OCI-M2 (cell line): ENCODE data around the gene ITGA2.

ENCODE experiments used
- DNase-seq: peaks from one replicate; lab custom pipeline; 2025; ENCODE audit not compliant: unreplicated experiment; lab: John Stamatoyannopoulos, UW

ITGA2 gene

DNA sequence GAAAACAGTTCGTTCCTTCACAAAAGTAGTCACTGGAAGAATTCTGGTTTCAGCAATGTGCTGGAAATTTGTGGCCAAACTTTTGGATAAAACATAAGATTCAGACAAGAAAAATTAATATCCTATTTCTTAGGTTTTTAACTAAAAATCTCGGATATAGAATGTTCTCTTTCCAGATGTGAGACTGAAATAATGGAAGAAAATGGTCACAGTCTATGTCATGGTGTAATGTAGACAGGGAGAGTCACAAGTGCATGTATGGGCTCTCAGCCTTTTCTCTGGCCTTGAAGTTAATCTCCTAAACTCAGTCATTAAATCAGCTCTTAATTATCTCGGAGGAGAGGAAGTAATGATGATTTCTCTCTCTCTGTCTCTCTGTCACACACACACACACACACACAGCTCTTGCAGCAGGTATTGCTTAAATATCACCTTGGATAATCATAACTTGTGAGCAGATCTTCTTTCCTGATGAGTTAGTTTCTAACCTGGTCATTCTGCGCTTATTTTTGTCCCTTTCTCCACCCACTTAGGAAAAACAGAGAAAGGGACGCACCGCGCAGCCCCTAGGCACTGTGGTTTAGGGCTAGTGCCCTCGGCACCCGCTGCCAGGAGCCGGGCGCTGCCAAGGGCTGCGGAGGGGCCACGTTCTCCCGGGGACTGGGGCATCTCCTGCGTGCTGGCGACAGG is 672 bp upstream of the ITGA2 start:
- no peak for DNase-seq

DNA sequence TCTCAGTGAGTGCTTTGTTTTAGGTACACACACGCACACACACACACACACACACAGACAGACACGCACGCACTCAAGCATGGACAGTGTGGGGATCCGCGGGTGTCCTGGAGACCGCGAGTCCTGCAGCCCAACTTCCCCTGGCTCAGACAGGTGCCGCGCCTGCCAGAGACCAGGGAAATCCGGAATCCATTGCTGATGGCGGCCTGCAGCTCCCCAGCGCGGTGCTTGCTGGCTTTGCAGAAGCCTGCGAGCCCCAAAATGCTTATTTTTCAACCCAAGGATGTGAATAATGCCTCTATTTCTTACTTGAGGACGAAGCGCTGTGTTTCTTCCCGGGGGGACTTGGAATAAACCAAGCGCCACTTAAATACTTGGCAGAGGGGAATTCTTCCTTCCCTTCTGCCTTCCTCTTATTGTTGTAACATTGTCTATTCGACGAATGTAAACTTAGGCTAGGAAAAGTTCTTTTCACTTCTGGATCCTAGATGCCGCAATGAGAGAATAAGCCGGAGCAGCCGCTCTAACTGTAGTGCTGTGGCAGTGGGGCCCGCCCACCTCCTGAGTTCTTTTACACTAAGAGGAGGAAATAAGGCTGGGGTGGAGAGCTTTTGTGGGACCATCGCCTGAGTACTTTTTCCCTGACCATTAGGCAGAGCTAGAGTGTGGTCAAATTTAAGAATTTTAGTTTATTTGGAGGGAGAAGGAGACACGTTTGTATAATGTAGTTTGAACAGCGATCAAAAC is 802 bp downstream of the ITGA2 start:
- DNase-seq: no peak

DNA sequence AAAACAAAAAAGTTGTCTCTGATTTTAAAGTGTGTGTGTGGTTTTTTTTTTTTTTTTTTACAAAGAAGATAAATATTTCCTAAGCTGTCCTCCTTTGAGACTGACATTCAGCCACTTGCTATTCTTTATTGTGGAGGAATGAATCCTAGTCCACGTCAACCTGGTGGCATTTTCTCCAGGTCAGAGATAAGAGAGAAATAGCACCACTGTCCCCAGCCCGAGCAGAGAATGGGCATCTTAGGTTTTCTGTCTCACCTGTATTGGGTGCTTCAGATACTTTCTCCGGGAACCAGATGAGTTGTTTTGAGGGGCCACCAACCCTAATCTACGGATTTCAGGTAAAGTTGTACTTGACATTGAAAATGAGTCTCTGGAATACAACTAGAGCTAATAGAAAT is 1.4 kb downstream of the ITGA2 start:
- DNase-seq: no peak

DNA sequence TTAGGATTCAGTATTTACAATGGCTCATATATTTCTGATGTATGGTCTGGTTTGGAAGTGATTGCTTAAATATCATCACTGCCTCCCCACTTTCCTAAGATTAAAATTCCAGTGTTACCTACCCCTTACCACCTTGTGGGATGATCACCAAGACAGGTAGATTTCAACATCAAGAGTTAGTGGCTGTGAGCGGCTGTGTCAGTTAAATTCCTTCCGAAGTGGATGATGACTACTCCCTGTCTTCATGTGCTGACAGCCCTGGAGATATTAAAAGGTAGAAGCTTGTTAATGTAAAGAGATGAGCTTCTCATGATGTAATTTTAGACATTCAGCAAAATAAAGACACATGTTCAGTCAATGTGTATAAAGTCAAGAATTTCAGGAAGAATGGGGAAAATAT is 4.2 kb downstream of the ITGA2 start:
- DNase-seq: no peak

DNA sequence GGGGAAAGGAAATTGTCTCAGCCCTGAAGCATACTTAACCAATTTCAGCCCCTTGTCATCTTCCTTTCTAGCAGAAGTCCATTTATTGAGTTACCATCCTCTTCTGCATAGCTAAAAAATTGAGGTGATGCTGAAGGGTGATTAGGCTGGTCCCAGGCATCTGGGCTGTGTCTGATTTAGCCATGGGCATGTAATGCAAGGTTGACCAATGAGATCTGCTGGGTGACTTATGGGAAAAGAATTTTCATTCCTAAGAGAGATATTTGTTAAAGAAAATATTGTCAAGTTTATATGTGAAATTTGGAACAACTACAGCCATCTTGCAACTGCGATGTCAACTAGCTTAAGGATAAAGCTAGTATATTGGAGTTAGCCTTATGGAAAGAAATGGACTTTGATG is 5.1 kb downstream of the ITGA2 start:
- DNase-seq: no peak

DNA sequence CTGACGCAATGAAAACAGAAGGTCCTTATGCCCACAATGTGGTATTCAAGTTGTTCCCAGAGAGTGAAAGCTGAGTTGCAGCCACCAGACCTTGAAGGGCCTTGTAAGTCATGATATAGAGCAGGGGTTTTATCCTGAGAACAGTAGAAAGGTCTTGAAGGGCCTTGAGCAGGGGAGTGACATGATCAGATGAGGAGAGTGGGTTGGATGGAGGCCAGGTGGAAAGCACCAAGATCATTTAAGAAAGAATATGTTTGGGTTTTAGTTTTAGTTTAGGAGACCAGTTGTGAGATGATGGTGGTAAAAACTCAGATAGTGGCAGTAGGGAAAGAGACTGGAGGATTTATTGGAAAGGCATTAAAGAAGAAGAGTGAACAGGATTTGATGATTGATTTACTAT is 5.9 kb downstream of the ITGA2 start:
- no peak for DNase-seq

DNA sequence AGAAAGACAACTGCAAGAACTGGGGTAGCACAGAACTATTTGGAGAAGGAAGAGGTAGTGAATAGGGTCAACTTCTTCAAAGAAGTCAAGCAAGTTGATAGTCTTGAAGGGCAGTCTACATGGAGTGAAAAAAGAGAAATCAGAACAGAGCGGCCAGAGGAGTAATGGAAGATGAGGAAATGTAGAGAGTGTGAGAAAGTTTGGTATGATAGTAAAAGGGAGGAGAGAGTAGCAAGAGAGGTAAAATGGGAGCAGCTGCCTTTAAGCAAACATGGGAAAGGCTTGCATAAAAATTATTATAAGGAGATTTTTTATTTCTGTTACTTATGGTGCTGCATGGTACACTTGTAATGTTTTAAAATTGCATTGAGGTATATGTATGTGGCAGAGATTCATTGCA is 6.8 kb downstream of the ITGA2 start:
- DNase-seq: no peak

DNA sequence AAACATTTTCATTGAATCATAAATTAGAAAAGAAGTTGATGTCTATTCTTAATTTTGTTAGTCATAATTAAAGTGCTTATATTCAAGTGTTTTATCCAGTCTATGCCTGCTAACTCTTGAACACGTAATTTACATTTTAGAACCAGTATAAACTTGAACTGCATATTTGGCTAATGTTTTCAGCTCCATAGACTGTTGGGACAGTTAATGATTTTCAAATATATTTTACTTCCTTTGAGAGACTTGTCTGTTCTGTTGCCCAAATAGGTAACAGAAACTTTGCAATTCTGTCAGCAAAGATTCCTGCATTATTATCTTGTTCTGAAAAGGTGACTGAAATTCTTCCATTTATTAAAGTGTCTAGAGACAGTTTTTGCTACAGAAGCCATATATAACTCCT is 7.8 kb downstream of the ITGA2 start:
- no peak for DNase-seq

DNA sequence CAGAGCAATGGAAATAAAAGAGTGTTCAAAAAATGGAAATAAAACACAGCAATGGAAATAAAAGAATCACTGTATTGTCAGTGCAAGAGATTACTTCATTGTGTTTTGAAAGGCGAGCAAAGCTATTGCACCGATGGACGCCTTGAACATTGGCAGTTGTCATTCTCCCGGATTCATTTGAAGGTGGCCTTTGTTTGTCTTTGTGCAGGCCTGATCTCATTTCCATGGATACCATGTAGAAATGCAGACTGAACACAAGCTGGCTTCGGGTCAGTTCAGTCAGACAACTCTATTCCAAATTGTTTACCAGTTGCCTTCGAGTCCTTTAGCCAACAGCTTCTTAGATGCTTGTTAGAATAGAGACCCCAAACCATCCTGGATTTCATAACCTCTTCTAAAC is 8.3 kb downstream of the ITGA2 start:
- no peak for DNase-seq

DNA sequence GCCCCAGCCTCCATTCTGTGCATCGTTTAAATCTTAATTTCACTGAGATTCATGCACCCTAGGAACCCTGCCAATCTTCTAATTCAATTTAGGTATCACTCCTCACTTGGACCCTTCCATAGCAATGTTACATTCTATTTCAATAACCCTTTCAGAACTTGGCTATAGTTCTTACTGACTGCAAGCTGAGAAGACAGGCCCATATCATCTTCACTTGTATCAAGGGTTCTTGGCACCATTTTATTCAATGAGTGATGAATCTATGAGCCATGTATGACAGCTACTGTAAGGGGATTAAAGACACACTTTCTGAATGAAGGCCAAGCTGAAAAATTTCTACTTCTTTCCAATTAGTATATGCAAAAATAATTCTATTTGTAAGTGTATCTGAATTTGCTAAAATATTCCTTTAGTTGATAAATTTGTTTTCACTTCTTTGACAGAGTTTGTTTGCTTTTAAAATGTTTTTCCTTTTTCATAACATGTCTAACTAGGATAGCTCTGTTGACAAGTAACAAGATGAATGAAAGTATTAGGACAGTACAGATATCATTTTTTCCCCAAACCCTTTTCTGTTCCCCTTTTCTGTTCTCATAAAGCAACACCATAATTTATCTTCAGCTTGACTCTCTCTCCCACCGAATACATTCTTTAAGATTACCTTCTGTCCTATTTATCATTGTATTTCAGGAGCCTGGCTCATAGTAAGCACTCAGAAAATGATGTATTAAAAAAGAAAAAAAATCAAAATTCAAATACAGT is 9.6 kb downstream of the ITGA2 start:
- DNase-seq: no peak

DNA sequence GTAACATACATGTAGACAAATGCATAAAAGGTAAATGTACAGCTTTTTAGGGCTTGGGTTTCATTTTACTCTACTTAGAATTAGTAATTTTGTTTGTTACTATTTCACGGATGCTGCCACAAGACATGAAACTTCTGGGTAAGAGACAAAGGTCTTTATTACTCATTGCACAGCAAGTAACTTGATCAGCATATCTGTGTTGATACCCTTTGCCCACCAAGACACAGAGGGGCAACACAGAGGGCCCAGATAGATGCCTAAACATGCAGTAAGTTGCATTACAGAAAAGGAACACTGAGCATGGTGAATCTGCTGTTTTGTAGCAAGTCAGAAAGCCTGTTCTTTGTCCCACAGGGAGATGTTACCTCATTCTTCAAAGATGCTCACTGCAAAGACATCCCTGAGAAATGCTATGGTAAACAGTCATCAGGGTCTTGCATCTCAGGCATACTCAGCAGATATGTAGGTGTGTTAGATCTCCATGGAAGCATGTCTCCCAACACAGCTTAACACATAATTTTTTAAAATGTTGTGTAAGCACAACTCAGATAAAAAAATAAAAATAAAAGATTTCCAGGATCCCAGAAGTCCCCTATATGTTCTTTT is 10.3 kb downstream of the ITGA2 start:
- DNase-seq: no peak

DNA sequence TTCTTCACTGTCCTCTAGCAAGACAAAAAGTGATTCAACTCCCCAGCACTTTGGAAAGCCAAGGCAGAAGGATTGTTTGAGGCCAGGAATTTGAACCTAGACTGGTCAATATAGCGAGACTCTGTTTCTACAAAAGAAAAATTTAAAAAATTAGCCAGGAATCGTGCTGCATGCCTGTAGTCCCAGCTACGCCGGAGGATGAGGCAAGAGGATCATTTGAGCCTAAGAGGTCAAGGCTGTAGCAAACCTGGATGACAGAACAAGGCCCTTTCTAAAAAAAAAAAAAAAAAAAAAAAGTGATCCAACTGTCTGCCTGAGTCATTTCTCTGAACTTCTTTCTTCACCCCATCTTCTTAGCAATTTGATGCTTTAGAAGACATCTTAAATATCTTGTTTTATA is 12.4 kb downstream of the ITGA2 start:
- DNase-seq: no peak

DNA sequence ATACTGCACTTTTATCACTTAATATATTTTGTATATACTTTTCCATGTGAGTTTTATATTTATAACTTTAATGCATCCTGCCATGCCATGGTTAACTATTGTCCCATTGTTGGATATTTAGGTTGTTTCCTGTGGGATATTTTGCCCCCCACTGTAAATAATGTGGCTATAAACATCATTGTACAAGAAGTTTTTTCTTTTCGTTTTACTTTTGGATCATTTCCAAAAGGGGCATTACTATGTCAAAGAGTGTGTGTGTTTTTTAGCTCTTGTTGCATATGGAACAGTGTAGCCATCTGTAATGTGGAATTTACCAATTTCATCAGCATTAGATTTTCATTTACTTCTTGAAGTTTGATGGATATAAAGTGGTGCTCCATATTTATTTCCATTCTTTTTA is 13.3 kb downstream of the ITGA2 start:
- no peak for DNase-seq

DNA sequence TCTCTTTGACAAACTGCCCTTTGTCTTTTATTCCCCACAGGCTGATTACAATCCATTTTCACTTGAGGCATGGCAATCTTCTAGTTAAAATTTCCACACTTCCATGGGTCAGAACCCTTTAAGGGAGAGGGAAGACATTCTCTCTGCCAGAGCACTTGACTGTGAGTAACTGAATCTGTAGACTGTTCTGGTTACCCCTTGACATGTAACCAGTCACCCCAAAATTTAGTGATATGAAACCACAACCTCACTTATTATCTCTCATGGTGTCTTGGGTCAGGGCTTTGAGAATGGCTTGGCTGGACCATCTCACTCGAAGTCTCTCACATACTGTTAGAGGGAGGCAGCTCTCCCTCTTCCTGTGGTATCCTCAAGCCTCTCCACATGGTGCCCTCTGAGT is 14.0 kb downstream of the ITGA2 start:
- DNase-seq: no peak

DNA sequence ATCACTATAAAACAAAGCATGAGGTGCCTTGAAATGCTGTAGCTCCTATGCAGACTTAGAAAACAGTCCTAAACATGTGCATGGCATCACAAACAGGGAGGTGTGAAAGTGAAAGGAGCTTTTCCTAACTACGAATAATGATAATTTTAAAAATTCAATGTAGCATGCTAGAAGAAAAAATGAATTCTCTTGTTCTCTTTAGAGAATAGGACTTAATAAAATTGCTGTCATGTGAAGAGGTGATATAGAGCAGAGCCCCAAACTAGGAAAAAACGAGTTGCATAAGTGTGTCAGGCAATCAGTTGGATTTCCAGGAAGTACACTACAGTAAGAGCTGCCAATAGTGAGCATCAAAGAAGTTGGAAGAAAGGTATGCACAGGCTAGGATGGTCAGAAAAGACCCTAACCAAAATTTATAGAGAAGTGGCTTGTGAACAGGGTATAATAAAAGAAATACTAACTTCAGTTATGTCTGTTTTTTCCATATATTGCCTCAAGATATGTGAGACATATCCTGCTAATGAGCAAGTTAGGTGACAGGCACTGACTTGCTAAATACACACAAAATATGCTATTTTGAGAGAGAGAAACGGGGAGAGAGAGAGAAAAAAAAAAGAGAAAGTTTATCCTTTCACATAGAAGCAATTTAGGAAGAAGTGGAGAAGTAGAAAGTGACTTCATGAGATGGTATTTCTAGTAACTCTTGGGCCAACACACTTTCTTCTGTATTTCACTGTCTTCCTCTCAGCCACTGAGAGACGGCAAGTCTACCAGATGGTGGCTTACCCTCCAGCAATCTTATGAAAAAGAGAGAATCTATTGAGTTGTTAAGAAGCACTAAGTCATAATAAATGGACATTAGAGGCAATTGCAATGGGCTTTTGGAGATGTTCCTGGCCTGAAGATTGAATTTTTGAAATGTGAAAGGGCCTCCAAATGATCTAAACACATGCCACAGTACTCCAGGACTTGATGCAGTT is 18.0 kb downstream of the ITGA2 start:
- no peak for DNase-seq

DNA sequence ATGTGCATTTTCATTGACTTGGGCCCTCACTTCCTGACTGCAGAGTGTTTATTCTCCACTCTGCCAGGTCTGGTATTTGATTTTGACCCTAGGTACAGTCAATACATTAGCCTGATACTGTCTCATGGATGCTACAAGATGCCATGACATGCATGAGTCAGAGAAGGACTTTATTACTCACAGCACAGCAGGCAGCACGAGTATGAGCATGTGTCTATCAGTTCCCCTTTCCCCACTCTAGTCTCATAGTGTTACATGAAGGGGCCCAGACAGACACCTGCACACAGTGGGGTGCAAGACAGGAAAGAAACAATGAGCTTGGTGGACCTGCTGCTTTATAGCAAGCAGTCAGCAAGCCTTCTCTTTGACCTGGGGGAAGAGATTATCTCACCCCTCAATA is 19.6 kb downstream of the ITGA2 start:
- no peak for DNase-seq

DNA sequence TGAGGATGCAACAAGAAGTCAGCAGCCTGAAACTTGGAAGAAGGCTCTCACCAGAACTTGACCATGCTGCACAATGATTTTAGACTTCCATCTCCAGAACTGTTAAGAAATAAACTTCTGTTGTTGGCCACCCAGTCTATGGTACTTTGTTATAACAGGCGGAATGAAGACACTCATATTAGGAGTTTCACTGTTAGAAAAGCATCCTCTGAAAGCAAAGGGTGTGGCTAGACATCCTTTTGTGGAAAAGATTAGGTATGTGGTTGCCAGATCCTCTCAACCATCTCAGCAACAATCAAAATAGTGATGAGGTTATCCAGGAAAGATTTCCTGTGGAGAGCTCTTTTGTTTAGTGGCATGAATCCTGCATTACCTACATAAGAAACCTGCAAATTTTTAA is 20.7 kb downstream of the ITGA2 start:
- DNase-seq: no peak

DNA sequence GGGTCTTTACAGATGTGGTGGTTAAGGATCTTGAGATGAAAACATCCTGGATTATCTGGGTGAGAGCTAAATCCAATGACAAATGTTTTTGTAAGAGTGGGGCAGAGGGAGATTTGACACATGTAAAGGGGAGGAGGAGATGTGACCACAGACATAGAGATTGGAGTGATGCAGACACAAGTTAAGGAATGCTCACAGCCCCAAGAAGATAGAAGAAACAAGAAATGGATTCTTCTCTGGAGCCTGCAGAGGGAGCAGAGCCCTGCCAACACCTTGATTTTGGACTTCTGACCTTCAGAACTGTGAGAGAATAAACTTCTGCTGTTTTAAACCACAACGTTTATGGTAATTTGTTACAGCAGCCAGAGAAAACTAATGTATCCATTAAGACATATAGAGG is 21.7 kb downstream of the ITGA2 start:
- DNase-seq: no peak

DNA sequence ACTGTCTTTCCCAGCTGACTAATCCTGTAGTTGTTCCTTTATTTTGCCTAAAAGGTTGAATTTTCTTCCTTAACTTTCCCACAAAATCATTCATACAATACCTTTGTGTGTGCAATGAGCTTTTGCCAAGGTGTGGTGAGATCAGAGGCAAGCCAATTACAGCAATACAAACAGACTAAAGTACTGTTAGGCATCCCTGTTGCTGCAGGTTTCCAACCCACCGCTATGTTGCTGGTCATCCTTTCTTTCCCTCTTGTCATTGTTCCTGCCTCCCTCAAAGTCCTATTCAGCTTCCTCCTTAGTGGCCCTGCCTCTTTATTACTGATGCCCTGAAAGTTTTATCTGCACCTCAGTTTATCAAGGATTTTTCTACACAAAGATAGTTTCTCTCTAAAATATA is 22.1 kb downstream of the ITGA2 start:
- no peak for DNase-seq

DNA sequence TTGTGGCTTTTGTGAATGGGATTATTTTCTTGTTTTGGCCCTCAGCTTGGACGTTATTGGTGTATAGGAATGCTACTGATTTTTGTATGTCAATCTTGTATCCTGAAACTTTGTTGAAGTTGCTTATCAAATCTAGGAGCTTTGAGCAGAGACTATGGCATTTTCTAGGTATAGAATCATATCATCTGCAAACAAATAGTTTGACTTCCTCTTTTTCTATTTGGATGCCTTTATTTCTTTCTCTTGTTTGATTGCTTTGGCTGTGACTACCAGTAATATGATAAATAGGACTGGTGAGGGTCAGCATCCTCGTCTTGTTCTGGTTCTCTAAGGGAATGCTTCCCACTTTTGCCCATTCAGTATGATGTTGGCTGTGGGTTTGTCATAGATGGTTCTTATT is 24.7 kb downstream of the ITGA2 start:
- no peak for DNase-seq

DNA sequence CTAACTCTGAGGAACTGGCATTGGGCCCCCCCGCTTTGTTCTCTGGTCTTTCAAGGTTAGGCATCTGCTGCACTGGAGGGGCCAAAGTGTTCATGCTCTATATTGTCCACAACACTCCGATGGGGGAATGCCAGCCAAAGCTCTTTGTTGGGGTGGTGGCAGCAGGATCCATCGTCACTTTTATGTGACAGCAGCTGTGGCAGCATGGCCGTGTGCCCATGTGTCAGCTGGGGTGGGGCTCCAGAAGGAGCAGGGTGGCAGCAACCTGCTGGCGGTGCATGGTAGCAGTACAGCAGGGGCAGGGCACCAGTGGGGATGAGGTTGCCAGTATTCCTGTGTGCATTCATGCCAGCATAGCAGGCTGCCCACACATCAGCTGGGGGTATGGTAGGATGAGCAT is 28.2 kb downstream of the ITGA2 start:
- DNase-seq: no peak
